ENCODE data around the gene LPAR3.

Gene LPAR3

GRCh38 chr1:84869720-84870119 lies 23.3 kb downstream of the LPAR3 start:
- no peak for TF ChIP-seq CTCF (IDR thresholded peaks at IDR 0.05)

DNA sequence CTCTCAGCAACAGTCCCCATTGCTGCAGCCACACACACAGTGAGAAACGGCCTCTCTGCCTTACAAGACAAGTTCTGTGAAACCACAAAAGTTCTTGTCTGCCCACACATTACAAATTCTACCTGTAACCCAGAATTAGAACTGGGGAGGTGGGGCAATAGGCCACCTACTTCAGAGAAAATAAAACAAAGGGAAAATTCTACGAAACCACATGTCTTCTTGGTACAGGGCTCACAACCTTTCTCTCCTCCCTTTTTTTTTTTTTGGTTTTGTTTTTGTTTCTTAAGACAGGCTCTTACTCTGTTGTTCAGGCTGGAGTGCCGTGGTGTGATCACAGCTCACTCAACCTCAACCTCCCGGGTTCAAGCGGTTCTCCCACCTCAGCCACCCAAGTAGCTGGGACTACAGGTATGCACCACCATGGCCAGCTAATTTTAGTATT lies 30.2 kb downstream of the LPAR3 start:
- Histone ChIP-seq H3K9me3 (no peaks in the 10 kb centered on the region), H3K4me1 (ENCODE audit: control insufficient read depth in 1 of 2, insufficient read depth in 1 of 2, low read depth in 1 of 2, low read length in 1 of 2) (no peaks in the 10 kb centered on the region), H3K36me3 (no peaks in the 10 kb centered on the region), H3K27ac (no peak overlapping the region), H3K27me3 (no peaks in the 10 kb centered on the region), H3K4me3 (ENCODE audit: low read depth in 1 of 2, low read length in 1 of 2) (no peak overlapping the region)
- TF ChIP-seq CTCF (IDR thresholded peaks at IDR 0.05) = no peak

More at GRCh38 chr1:84869720-84870119, 23.3 kb downstream of the LPAR3 start:
- H3K27me3 ChIP-seq = peaks cover 11% of the 10 kb centered on the region
- no peaks in the 10 kb centered on the region for H3K9me3 ChIP-seq
- no peaks in the 10 kb centered on the region for H3K4me1 ChIP-seq (ENCODE audit: control insufficient read depth in 1 of 2, insufficient read depth in 1 of 2, low read depth in 1 of 2, low read length in 1 of 2)
- H3K27ac ChIP-seq = no peak overlapping the region
- H3K4me3 ChIP-seq (ENCODE audit: low read depth in 1 of 2, low read length in 1 of 2) = no peak overlapping the region
- no peaks in the 10 kb centered on the region for H3K36me3 ChIP-seq

GRCh38 chr1:84861988-84862644 lies 30.9 kb downstream of the LPAR3 start:
- H3K9me3 ChIP-seq = no peaks in the 10 kb centered on the region
- TF ChIP-seq CTCF (IDR thresholded peaks at IDR 0.05) = no peak
- H3K36me3 ChIP-seq = no peaks in the 10 kb centered on the region
- H3K27ac ChIP-seq = no peak overlapping the region
- H3K27me3 ChIP-seq = no peaks in the 10 kb centered on the region
- no peaks in the 10 kb centered on the region for H3K4me1 ChIP-seq (ENCODE audit: control insufficient read depth in 1 of 2, insufficient read depth in 1 of 2, low read depth in 1 of 2, low read length in 1 of 2)
- H3K4me3 ChIP-seq (ENCODE audit: low read depth in 1 of 2, low read length in 1 of 2) = no peak overlapping the region

DNA sequence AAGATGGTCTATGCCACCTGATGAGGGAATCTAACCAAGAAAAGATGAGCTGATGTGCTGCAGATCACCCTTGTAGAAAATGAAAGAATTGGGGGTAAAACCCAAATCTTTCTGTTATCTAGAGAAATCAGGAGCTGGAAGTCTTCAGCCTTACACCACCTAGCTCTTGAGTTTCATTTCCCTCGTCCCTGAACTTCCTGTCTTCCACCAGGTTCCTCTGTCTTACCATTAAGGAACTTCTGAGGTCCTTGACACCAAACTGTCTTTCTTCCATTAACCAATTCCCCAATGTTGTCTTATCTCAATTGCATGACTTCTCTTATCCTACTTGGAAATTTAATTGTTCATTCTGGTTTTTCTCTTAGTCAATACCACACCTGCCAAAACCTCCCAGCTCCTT lies 31.5 kb downstream of the LPAR3 start:
- Histone ChIP-seq H3K27me3 (no peaks in the 10 kb centered on the region), H3K9me3 (no peaks in the 10 kb centered on the region), H3K4me3 (ENCODE audit: low read depth in 1 of 2, low read length in 1 of 2) (no peak overlapping the region), H3K4me1 (ENCODE audit: control insufficient read depth in 1 of 2, insufficient read depth in 1 of 2, low read depth in 1 of 2, low read length in 1 of 2) (no peaks in the 10 kb centered on the region), H3K27ac (no peak overlapping the region), H3K36me3 (no peaks in the 10 kb centered on the region)
- no peak for TF ChIP-seq CTCF (IDR thresholded peaks at IDR 0.05)

DNA sequence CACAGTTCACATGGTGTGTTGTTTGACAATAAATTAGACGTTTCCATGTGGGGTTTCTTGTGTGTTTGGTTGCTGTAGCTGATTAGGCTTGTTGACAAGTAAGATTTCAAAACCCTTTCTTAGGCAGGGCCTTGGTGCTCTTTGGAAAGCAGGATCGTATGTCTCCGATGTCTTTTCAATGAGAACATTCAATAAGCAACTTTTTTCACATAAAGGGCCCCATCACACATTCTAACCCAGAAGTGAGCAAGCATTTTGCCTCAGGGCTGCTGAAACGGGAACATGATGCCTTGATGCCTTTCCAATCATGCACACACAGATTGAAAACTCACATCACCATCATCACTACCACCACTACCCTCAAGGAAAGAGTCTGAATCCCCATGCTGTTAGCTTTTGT lies 33.1 kb downstream of the LPAR3 start:
- no peak for TF ChIP-seq CTCF (IDR thresholded peaks at IDR 0.05)
- Histone ChIP-seq H3K36me3 (no peaks in the 10 kb centered on the region), H3K9me3 (no peaks in the 10 kb centered on the region), H3K27me3 (no peaks in the 10 kb centered on the region), H3K27ac (no peak overlapping the region), H3K4me1 (ENCODE audit: control insufficient read depth in 1 of 2, insufficient read depth in 1 of 2, low read depth in 1 of 2, low read length in 1 of 2) (no peaks in the 10 kb centered on the region), H3K4me3 (ENCODE audit: low read depth in 1 of 2, low read length in 1 of 2) (no peak overlapping the region)

Measured in neutrophil (primary cell).